Measurements from ENCODE around the gene PWP1. TPM values are rescaled to one million over a fixed set of nuclear protein-coding genes. Genes with fewer than 3 reads are reported as not detected.

Gene PWP1
- total and polyA plus RNA-seq, 9 of the 15 experiments (the other 6 are each of a cell fraction or from before 2014, with no cell fraction given), result 61.6 to 401 (median 111) TPM

- TF ChIP-seq NR1H2 (CRISPR knock-in tag; IDR thresholded peaks at IDR 0.05) (no peak), THAP12 (CRISPR knock-in tag; IDR thresholded peaks at IDR 0.05) (peak; percentile 74), NR2C2 (CRISPR knock-in tag; IDR thresholded peaks at IDR 0.05) (no peak), NR2C2 (tag; IDR thresholded peaks at IDR 0.05) (no peak), PBX2 (CRISPR knock-in tag; IDR thresholded peaks at IDR 0.05; ENCODE audit: low read depth) (no peak), PBX2 (tag; conservative IDR thresholded peaks at IDR 0.05; ENCODE audit: low read depth) (no peak), RBM22 (IDR thresholded peaks at IDR 0.05; ENCODE audit: low read depth, low read length, poor library complexity, severe bottlenecking) (no peak), ZNF407 (IDR thresholded peaks at IDR 0.05; ENCODE audit: low read depth) (no peak), ZFP1 (CRISPR knock-in tag; IDR thresholded peaks at IDR 0.05) (no peak), HNRNPH1 (optimal IDR thresholded peaks at IDR 0.05; ENCODE audit: low read depth, low read length) (no peak), ZNF124 (CRISPR knock-in tag; IDR thresholded peaks at IDR 0.05) (no peak), PHB2 (IDR thresholded peaks at IDR 0.05; ENCODE audit: low read depth) (no peak), PPARD (CRISPR knock-in tag; IDR thresholded peaks at IDR 0.05) (no peak), HEY1 (CRISPR knock-in tag; IDR thresholded peaks at IDR 0.05; ENCODE audit: borderline replicate concordance) (no peak), POLR2A (conservative IDR thresholded peaks at IDR 0.05) (peak; percentile 70), CBFB (CRISPR knock-in tag; IDR thresholded peaks at IDR 0.05) (no peak), HDGF (IDR thresholded peaks at IDR 0.05) (no peak)
These were observed 75.4 kb downstream of the PWP1 start, which contains the start of gene PRDM4 (continued) for GRCh38 chr12:107760809-107761501.
